HG03196 (cell line): ENCODE results near the gene NOL6.
"Not testable (repeated sequence)": the region's sequence is repeated elsewhere in the genome, so short reads cannot be mapped to it uniquely, and the experiment has no call there.

ENCODE experiments used
- ATAC-seq: cut with Tn5 transposase; IDR thresholded peaks from one replicate; pipeline ENCODE4 v1.9.1; 2021; ENCODE audit not compliant: unreplicated experiment

Gene NOL6, protein sequence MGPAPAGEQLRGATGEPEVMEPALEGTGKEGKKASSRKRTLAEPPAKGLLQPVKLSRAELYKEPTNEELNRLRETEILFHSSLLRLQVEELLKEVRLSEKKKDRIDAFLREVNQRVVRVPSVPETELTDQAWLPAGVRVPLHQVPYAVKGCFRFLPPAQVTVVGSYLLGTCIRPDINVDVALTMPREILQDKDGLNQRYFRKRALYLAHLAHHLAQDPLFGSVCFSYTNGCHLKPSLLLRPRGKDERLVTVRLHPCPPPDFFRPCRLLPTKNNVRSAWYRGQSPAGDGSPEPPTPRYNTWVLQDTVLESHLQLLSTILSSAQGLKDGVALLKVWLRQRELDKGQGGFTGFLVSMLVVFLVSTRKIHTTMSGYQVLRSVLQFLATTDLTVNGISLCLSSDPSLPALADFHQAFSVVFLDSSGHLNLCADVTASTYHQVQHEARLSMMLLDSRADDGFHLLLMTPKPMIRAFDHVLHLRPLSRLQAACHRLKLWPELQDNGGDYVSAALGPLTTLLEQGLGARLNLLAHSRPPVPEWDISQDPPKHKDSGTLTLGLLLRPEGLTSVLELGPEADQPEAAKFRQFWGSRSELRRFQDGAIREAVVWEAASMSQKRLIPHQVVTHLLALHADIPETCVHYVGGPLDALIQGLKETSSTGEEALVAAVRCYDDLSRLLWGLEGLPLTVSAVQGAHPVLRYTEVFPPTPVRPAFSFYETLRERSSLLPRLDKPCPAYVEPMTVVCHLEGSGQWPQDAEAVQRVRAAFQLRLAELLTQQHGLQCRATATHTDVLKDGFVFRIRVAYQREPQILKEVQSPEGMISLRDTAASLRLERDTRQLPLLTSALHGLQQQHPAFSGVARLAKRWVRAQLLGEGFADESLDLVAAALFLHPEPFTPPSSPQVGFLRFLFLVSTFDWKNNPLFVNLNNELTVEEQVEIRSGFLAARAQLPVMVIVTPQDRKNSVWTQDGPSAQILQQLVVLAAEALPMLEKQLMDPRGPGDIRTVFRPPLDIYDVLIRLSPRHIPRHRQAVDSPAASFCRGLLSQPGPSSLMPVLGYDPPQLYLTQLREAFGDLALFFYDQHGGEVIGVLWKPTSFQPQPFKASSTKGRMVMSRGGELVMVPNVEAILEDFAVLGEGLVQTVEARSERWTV

GRCh38 chr9:33473643-33474352, at the start of gene NOL6:
NOL6 (minus strand) TSS chr9:33473924; CDS start chr9:33473842, 82 bp downstream.
- peak; percentile 97 for ATAC-seq

- ATAC-seq, result not testable (repeated sequence)
These were observed 48.1 kb upstream of the NOL6 start for GRCh38 chr9:33521861-33522260.

DNA sequence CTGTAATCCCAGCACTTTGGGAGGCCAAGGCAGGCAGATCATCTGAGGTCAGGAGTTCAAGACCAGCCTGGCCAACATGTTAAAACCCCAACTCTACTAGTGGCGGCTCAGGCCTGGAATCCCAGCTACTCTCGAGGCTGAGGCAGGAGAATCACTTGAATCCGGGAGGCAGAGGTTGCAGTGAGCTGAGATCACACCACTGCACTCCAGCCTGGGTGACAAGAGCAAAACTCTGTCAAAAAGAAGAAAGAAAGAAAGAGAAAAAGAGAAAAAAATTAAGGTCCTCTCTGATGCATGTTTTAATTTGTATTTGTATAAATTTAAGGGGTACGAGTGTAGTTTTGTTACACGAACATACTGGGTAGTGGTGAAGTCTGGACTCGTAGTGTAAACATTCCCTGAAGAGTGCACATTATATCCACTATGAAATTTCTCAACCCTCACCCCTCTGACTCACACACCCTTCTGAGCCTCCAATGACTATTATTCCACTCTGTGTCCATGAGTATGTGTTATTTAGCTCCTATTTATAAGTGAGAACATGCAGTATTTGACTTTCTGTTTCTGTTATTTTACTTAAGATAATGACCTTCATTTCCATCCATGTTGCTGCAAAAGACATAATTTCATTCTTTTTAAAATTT, 44.3 kb upstream of the NOL6 start:
- ATAC-seq, result not testable (repeated sequence)

DNA sequence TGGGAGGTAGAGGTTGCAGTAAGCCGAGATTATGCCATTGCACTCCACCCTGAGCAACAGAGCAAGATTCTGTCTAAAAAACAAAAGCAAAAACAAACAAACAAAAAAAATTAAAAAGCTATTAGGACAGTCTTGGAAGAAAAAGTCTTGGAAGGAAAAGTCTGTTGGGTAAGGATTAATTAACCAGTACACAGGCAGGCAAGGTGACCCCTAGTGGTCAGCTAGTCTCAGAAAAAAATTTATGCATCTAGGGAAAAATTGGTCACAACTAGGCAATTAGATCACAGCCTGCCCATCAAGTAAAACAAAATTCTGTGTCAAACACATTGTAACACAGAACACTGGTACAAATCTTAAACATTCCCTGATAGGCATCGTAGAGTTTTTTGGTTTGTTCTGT, 43.6 kb upstream of the NOL6 start:
- ATAC-seq, result no peak

GRCh38 chr9:33516397-33516796, 42.7 kb upstream of the NOL6 start:
- ATAC-seq, result not testable (repeated sequence)

GRCh38 chr9:33515342-33515995, 41.7 kb upstream of the NOL6 start:
- not testable (repeated sequence) for ATAC-seq

DNA sequence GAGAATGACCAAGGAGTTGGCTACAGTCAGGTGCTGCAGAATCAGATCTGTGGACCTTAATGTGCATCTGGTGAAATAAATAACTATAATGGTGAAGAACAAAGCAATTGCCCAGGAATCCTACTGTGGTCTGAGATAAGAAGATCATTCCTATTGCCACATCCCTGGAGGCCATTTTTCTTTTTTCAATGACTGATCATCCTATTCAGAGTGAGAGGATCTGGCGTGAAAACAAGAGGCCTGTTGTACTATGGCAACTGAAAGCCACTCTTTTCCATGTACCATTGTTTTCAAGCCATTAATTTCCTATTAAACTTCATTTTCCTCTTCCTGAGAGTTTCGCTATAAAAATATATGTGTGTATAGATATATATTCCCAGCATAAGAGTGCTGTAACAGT, 38.8 kb upstream of the NOL6 start:
- ATAC-seq, result not testable (repeated sequence)

DNA sequence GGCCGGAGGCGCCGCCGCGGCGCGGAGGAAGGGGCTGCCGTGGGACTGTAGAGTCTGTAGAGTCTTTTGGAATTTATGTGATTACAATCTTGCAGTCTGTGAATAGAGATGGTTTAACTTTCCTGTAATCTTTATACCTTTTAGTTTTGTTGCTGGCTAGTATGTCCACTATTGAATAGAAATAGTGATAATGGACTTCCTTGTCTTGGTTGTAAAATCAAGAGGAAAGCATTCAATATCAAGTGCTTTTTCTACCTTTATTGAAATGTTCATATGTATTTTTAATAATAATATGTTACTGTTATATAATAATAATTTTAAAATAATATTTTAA, 37.4 kb upstream of the NOL6 start:
- ATAC-seq, result not testable (repeated sequence)

DNA sequence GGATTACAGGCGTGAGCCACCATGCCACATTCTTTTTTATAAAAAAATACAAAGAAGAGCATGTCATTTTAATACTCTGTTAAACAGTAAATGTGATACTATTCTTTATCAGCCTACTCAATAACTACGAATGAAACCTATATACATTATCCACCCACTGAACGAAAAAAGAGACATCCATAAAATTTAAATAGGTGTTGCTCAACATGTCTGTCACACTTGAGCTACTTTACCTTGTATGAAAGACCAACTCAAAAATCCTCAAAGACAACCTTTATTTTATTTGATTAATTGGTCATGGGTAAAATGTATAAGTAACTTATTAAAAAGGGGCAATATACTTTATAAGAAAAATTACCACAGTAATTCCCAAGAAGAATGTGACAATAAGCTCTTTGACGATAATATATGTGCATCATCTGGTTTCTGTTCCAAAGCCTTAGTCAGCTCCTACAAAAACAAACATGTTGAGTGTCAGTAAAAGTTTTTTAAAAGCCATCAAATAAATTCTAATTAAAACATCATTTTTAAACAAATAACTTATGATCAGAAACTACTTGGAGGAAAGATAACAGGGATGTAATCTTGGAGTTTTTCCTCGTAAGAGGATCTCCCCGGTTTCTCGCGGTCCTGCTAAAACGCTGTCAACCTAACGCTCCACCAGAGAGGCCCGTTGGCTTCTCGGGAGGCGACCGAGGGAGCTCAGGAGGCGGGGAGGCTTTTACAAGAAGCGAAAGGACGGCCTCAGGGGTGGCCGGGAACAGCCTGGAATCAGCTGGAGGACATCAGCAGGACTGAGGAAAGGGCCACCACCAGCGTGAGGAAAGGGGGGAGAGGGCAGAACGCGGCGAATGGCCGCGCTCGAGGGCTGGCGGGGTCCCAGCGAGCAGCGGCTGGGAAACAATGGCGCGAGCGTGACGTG, 36.8 kb upstream of the NOL6 start:
- no peak for ATAC-seq

DNA sequence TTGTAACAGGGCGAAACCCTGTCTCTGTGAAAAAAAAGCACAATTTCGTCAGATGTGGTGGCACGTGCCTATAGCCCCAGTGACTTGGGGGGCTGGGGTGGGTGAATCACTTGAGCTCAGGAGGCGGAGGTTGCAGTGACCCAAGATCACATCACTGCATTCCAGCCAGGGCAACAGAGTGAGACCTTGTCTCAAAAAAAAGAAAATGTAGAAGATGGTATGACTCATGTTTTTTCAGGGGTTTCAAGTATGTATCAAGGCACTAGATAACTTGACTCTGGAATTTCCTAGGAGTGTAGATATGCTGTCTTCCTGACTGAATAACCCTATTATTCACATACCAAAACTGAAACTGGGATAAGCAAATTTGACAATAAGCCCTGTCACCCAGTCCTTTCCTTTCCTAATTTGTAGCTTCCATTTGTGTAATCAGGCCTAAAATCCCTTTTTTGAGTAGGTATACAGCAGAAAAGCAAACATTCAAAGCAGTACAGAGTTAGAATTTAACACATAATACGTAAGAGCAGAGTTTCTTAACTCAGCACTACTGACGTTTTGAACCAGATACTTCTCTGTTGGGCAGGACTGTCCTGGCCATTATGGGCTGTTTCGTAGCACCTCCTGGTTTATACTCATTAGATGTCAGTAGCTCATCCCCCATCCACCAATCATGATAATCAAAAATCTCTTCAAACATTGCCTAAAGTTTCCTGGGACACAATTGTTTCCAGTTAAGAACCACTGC, 33.1 kb upstream of the NOL6 start:
- ATAC-seq, result no peak

GRCh38 chr9:33498387-33498786, 24.7 kb upstream of the NOL6 start:
- no peak for ATAC-seq

GRCh38 chr9:33493819-33494218, 20.1 kb upstream of the NOL6 start:
- ATAC-seq, result not testable (repeated sequence)

DNA sequence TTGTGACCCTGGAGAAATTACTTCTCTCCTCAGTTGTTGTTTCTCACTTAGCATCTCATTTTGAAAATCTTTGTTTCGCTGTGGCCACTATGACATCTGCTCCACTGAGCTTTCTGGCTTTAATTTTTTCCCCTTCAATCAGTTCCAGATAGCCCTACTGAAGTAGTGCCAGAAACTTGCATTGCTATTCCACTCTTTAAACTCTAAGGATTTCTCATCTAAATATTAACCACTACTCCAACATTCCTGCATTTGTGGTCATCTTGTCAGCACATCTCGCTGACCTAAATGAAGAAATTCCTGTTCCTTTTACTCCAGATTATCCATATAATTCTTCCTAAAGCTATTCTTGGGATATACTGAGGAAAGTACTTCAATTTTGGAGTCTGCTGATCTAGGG, 15.3 kb upstream of the NOL6 start:
- no peak for ATAC-seq

GRCh38 chr9:33485312-33485711, 11.6 kb upstream of the NOL6 start:
- ATAC-seq, result not testable (repeated sequence)

DNA sequence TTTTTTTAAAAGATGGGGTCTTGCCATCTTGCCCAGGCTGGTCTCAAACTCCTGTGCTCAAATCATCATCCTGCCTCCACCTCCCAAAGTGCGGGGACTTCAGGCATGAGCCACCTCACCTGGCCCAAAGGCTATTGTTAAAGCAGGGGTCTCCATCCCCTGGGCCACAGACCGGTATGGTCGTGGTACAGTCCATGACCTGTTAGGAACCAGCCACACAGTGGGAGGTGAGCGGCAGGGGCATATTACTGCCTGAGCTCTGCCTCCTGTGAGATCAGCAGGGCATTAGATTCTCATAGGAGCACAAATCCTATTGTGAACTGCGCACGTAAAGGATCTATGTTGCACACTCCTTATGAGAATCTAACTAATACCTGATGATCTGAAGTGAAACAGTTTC, 7.3 kb upstream of the NOL6 start:
- no peak for ATAC-seq

DNA sequence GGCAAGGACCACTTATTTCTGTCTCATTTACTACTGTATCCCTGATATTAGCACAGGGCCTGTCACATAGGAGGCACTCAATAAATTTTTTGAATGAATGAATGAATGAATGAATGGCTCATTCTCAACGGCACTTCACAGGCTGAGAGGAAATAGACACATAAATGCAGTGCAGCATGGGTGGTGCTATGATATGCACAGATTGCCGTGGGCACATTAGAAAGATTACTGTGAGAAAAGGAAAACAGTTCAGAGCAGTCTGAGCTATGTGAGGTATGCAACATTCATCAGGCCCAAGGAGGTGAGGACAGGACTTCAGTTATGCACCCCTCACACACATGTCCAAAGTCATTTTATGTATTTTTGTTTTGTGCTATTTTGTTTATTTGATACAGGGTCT, 6.4 kb upstream of the NOL6 start:
- ATAC-seq, result no peak

DNA sequence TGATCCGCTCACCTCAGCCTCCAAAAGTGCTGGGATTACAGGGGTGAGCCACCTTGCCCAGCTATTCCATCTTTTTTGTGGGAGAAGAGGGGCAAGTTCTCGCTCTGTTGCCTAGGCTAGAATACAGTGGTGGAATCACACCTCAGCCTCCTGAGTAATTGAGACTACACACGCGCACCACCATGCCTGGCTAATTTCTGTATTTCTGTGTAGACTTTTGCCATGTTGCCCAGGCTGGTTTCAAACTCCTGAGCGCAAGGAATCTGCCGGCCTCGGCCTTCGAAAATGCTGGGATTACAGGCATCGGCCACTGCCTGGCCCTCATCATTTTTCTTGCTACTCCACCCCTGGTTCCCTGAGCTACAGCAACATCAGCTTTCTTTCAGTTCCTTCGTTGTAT, 2.8 kb upstream of the NOL6 start:
- ATAC-seq, result no peak

- ATAC-seq, result no peak
These were observed 1.6 kb upstream of the NOL6 start for GRCh38 chr9:33475357-33475756.
